HEK293T (cell line): Measurements from ENCODE around the gene USP10.

Experiments used
- CTCF ChIA-PET: fragments of 350-600 bp; formaldehyde crosslinking; extraction: SDS; loops from one replicate; lab custom pipeline; 2021; ENCODE audit warnings: antibody characterized with exemption, inconsistent platforms; lab: Yijun Ruan, JAX
- POLR2A ChIA-PET: fragments of 350-600 bp; formaldehyde crosslinking; extraction: SDS; loops from one replicate; lab custom pipeline; 2020; ENCODE audit warnings: antibody characterized with exemption, inconsistent platforms; lab: Yijun Ruan, JAX
- DNase-seq: peaks from one replicate; pipeline ENCODE4 v3.0.0; 2012; ENCODE audit warnings: mixed read lengths; ENCODE audit errors: extremely low spot score
- ARNT ChIP-seq: fragments of 450-650 bp; IDR thresholded peaks from 2 replicates; pipeline ENCODE4 v1.6.1; 2017; ENCODE audit warnings: mild to moderate bottlenecking
- BHLHE40 ChIP-seq: fragments of 450-650 bp; IDR thresholded peaks from 2 replicates; pipeline ENCODE4 v1.6.1; 2016; ENCODE audit warnings: mild to moderate bottlenecking, moderate library complexity, borderline replicate concordance
- CTBP1 ChIP-seq: fragments of 450-650 bp; IDR thresholded peaks from 2 replicates; pipeline ENCODE4 v1.6.1; 2016; ENCODE audit warnings: borderline replicate concordance
- ELF4 ChIP-seq: fragments of 450-650 bp; IDR thresholded peaks from 2 replicates; pipeline ENCODE4 v1.6.1; 2017; ENCODE audit warnings: antibody characterized with exemption
- FOXA1 ChIP-seq: fragments of 450-650 bp; IDR thresholded peaks from 2 replicates; pipeline ENCODE4 v1.6.1; 2016; ENCODE audit warnings: mild to moderate bottlenecking
- FOXK2 ChIP-seq: fragments of 450-650 bp; IDR thresholded peaks from 2 replicates; pipeline ENCODE4 v1.6.1; 2016; ENCODE audit warnings: mild to moderate bottlenecking
- FOXM1 ChIP-seq: fragments of 450-650 bp; IDR thresholded peaks from 2 replicates; pipeline ENCODE4 v1.6.1; 2017; ENCODE audit warnings: mild to moderate bottlenecking, borderline replicate concordance
- HDGF ChIP-seq: fragments of 450-650 bp; IDR thresholded peaks from 2 replicates; pipeline ENCODE4 v1.6.1; 2017; ENCODE audit warnings: antibody characterized with exemption, borderline replicate concordance
- L3MBTL2 ChIP-seq: fragments of 450-650 bp; conservative IDR thresholded peaks from 2 replicates; pipeline ENCODE4 v1.6.1; 2016; ENCODE audit warnings: mild to moderate bottlenecking
- LEF1 ChIP-seq: fragments of 450-650 bp; IDR thresholded peaks from 2 replicates; pipeline ENCODE4 v1.6.1; 2017; ENCODE audit warnings: mild to moderate bottlenecking, borderline replicate concordance
- NFRKB ChIP-seq: fragments of 450-650 bp; IDR thresholded peaks from 2 replicates; pipeline ENCODE4 v1.6.1; 2016; ENCODE audit warnings: mild to moderate bottlenecking, moderate library complexity
- SP1 ChIP-seq: fragments of 450-650 bp; IDR thresholded peaks from 2 replicates; pipeline ENCODE4 v1.6.1; 2017
- SUZ12 ChIP-seq: fragments of 450-650 bp; IDR thresholded peaks from 2 replicates; pipeline ENCODE4 v1.6.1; 2016; ENCODE audit warnings: mild to moderate bottlenecking
- TARDBP ChIP-seq: fragments of 450-650 bp; IDR thresholded peaks from 2 replicates; pipeline ENCODE4 v1.6.1; 2016
- ZNF384 ChIP-seq: fragments of 450-650 bp; IDR thresholded peaks from 2 replicates; pipeline ENCODE4 v1.6.1; 2016
- TF ChIP-seq, protein P1 (sequence below): fragments of 450-650 bp; IDR thresholded peaks from 2 replicates; pipeline ENCODE4 v1.6.1; 2016

Gene USP10

DNA sequence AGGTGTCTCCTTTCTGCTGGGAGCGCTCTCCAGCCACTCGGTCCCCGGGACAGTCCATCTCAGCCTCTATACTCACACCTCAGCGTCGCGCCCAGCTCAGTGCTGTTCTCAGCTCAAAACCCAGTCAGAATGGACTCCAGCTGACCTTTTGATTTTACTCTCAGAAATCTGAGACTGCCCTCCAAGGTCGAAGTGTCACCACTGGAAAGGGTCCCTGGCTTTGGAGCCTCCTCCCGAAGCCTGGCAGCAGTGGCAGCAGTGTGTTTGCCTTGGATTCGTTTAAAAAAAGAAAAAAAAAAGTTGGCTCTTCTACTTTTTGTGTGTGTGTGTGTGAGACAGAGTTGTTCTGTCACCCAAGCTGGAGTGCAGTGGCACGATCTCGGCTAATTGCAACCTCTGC lies 41.1 kb upstream of the USP10 start:
- no peak for DNase-seq
- ChIA-PET POLR2A (interaction anchor here (0.6 to 1.0 kb wide), 2 partner anchors 10 to 89 kb away, joined by 3 to 5 read pairs; no protein-coding TSS in a partner anchor), CTCF (no interaction called here)
- TF ChIP-seq HDGF, result no peak
- TF ChIP-seq ELF4, result no peak
- TF ChIP-seq NFRKB, result no peak
- TF ChIP-seq FOXK2, result no peak
- no peak for TF ChIP-seq ARNT
- TF ChIP-seq TARDBP, result no peak
- TF ChIP-seq FOXA1, result no peak
- TF ChIP-seq CTBP1, result no peak
- TF ChIP-seq, protein P1, sequence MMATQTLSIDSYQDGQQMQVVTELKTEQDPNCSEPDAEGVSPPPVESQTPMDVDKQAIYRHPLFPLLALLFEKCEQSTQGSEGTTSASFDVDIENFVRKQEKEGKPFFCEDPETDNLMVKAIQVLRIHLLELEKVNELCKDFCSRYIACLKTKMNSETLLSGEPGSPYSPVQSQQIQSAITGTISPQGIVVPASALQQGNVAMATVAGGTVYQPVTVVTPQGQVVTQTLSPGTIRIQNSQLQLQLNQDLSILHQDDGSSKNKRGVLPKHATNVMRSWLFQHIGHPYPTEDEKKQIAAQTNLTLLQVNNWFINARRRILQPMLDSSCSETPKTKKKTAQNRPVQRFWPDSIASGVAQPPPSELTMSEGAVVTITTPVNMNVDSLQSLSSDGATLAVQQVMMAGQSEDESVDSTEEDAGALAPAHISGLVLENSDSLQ, result no peak
- no peak for TF ChIP-seq FOXM1
- no peak for TF ChIP-seq L3MBTL2
- no peak for TF ChIP-seq BHLHE40
- no peak for TF ChIP-seq ZNF384
- TF ChIP-seq SP1, result no peak
- TF ChIP-seq LEF1, result no peak
- no peak for TF ChIP-seq SUZ12

DNA sequence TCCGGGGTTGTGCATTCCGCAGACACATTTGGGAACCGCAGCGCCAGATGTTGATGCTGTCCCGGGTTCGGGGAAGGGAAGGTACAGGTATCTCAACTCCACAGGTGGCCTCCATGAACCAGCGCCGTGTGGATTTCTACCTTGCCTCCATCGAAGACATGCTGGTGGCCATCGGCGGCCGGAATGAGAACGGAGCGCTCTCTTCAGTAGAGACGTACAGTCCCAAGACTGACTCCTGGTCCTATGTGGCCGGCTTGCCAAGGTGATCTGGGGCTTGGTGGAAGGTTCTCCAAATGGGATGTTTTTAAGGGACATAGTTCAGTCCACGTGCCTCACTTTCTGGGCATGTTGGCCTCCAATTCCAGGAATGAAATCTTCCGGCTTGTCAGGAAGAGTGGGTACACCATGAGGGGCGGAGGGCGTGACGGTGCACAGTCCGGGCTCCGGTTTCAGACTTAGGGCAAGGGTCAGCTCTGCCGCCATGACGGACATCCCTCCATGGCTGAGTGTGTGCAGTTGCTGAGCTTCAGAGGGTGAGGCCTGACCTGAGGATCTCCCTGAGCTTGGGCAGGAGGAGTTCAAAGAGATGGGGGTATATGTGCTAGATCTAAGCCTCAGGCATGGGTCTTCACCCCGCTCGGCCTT lies 40.0 kb upstream of the USP10 start:
- TF ChIP-seq ELF4 (no peak), BHLHE40 (no peak), ZNF384 (no peak)
- no peak for DNase-seq
- ChIA-PET CTCF (no interaction called here), POLR2A (no interaction called here)

DNA sequence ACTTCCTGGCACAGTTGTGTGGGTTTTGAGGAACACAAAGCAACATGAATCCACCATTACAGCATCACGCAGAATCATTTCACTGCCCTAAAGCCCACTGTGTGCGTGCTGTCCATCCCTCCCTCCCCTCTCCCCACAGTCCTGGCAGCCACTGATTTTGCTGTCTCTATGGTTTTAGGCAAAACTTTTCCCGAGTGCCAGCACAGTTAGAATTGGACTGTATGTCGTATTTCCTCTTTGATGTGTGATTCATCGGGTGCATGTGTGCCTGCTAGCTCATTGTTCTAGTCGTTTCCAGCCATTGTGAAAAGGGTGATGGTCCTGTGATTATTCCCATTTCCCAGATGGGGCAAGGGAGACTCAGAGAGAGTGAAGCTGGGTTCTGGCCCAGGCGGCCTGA lies 38.8 kb upstream of the USP10 start:
- CTCF ChIA-PET, result no interaction called here
- no peak for DNase-seq
- POLR2A ChIA-PET, result no interaction called here
- no peak for TF ChIP-seq NFRKB

DNA sequence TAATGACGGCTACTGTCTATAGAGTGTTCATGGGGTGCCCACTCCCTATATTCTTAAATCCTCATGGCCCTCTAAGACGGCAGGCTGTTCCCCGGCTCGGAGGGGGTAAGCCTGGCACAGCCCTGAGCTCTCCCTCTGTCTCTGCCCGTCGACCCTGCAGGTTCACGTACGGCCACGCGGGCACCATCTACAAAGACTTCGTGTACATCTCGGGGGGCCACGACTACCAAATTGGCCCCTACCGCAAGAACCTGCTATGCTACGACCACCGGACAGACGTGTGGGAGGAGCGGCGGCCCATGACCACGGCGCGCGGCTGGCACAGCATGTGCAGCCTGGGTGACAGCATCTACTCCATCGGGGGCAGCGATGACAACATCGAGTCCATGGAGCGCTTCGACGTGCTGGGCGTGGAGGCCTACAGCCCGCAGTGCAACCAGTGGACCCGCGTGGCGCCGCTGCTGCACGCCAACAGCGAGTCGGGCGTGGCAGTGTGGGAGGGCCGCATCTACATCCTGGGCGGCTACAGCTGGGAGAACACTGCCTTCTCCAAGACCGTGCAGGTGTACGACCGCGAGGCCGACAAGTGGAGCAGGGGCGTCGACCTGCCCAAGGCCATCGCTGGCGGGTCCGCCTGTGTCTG lies 38.3 kb upstream of the USP10 start:
- TF ChIP-seq, protein P1, result no peak
- TF ChIP-seq ZNF384 (no peak), ARNT (no peak), FOXA1 (no peak), NFRKB (no peak), ELF4 (no peak), FOXK2 (no peak), TARDBP (no peak), LEF1 (no peak)
- POLR2A ChIA-PET, result no interaction called here
- CTCF ChIA-PET, result no interaction called here
- DNase-seq, result no peak

DNA sequence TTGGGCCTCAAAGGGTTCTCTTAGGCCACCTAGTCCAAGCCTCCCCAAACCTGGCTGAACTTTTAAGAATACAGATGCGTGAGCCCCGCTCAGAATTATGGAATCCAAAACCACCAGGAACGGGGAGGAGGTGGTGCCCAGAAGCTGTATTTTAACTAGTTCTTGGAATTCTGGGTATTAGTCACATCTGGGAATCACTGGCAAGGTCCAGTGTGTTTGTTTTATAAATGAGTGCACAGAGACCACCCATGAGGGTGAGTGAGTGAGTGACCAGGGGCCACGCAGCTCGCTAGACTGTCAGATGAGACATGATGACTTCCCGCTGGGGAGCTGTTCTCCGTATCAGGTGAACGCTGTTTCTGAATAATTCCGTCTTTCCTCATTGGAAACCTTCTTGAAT lies 37.3 kb upstream of the USP10 start:
- POLR2A ChIA-PET, result no interaction called here
- no peak for DNase-seq
- CTCF ChIA-PET, result interaction anchor here (1.8 kb wide), 1 partner anchor 76 kb away, joined by 4 read pairs; no protein-coding TSS in a partner anchor
- TF ChIP-seq FOXM1, result no peak
- TF ChIP-seq HDGF, result no peak
- TF ChIP-seq, protein P1, result no peak
- TF ChIP-seq FOXK2, result no peak
- TF ChIP-seq FOXA1, result no peak
- no peak for TF ChIP-seq TARDBP
- no peak for TF ChIP-seq BHLHE40
- TF ChIP-seq L3MBTL2, result no peak
- TF ChIP-seq LEF1, result no peak
- no peak for TF ChIP-seq ZNF384
- no peak for TF ChIP-seq ELF4
- no peak for TF ChIP-seq SUZ12
- TF ChIP-seq NFRKB, result no peak
- no peak for TF ChIP-seq CTBP1
- TF ChIP-seq ARNT, result no peak
- no peak for TF ChIP-seq SP1

DNA sequence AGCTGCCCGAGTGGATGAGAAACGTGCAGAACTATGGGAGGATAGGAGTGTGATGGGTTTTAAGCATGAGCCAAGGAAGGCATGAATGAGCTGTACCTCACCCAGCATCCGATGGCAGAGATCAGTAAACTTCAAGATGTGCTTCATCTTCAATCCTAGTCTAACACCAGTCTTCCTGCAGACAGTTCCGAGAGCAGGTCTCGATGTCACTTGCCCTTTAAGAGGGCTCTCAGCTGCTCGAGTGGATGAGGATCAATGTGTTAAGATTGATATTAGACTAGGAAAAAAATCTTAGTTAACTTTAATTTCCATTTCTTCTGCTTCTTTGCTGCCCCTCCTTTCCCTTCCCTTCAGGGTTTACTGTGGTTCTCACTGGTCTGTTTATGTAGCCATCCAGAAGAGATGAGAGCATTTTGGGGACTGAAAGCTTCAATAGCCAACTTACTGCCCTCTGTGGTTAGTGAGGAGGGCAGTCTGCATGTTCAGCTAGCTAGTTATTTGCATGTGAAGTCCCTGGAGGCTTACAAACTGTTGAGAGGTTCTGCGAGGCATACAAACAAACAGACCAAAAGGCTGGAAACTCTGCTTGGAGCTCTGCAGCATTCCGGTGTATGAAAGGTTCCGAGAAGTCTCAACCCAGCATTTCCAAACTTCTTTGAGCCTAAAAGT lies 36.2 kb upstream of the USP10 start:
- DNase-seq, result no peak
- CTCF ChIA-PET, result interaction anchor here (0.6 to 1.8 kb wide), 6 partner anchors 18 to 134 kb away, joined by 3 to 11 read pairs (median 4); no protein-coding TSS in a partner anchor
- TF ChIP-seq NFRKB (no peak), BHLHE40 (no peak), HDGF (no peak), SUZ12 (no peak), ARNT (no peak), FOXK2 (no peak), LEF1 (no peak), SP1 (no peak), FOXM1 (no peak)
- TF ChIP-seq, protein P1, result no peak
- POLR2A ChIA-PET, result interaction anchor here (1.4 kb wide), 1 partner anchor 15 kb away, joined by 3 read pairs; no protein-coding TSS in a partner anchor
